ENCODE measurements around the gene REG1A. TPM values are rescaled to one million over a fixed set of nuclear protein-coding genes. Genes with fewer than 3 reads are reported as not detected.

REG1A gene
- total and polyA plus RNA-seq, 4 donors, result 0.33 to 0.98 TPM; not detected in 2

DNA sequence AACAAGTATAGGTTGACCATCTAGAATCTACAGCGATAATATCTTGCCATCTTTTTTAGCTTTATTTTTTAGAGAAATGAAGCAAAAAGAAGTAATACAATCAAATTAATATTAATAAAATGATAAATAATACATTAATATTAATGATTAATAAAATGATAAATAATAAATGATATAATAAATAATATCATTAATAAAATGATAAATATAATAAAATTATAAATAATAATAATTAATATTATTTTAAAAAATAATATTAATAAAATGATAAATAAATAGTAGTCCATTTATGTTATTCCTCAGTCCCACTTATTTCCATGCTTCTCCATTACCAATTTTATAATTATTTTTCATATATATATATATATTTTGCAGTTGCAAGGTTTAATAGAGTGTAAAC lies 42.5 kb downstream of the REG1A start:
- no peak for TF ChIP-seq ZBTB33 (IDR thresholded peaks at IDR 0.05)
- no peak for TF ChIP-seq SP1 (IDR thresholded peaks at IDR 0.05)
- no peak for TF ChIP-seq GABPA (IDR thresholded peaks at IDR 0.05 in 1 of 2, conservative IDR thresholded peaks at IDR 0.05 in 1 of 2)
- TF ChIP-seq RAD21 (IDR thresholded peaks at IDR 0.05), result no peak
- no peak for TF ChIP-seq FOXA1 (IDR thresholded peaks at IDR 0.05)
- no peak for TF ChIP-seq FOXA2 (IDR thresholded peaks at IDR 0.05)
- TF ChIP-seq NR2F2 (IDR thresholded peaks at IDR 0.05), result no peak
- TF ChIP-seq EGR1 (IDR thresholded peaks at IDR 0.05; ENCODE audit: low read depth in 2 of 2), result no peak
- no peak for TF ChIP-seq ATF3 (IDR thresholded peaks at IDR 0.05)
- TF ChIP-seq, protein P1, sequence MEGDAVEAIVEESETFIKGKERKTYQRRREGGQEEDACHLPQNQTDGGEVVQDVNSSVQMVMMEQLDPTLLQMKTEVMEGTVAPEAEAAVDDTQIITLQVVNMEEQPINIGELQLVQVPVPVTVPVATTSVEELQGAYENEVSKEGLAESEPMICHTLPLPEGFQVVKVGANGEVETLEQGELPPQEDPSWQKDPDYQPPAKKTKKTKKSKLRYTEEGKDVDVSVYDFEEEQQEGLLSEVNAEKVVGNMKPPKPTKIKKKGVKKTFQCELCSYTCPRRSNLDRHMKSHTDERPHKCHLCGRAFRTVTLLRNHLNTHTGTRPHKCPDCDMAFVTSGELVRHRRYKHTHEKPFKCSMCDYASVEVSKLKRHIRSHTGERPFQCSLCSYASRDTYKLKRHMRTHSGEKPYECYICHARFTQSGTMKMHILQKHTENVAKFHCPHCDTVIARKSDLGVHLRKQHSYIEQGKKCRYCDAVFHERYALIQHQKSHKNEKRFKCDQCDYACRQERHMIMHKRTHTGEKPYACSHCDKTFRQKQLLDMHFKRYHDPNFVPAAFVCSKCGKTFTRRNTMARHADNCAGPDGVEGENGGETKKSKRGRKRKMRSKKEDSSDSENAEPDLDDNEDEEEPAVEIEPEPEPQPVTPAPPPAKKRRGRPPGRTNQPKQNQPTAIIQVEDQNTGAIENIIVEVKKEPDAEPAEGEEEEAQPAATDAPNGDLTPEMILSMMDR (IDR thresholded peaks at IDR 0.05; ENCODE audit: low read depth, low read length, missing input control), result no peak
- no peak for TF ChIP-seq REST (IDR thresholded peaks at IDR 0.05)
- TF ChIP-seq YY1 (IDR thresholded peaks at IDR 0.05), result no peak
- no peak for TF ChIP-seq TAF1 (conservative IDR thresholded peaks at IDR 0.05)
- no peak for TF ChIP-seq HNF4G (IDR thresholded peaks at IDR 0.05)
- no peak for TF ChIP-seq JUND (IDR thresholded peaks at IDR 0.05)
- no peak for TF ChIP-seq HNF4A (conservative IDR thresholded peaks at IDR 0.05)
- WGBS, result 97% methylated on average over 1 of the region's 1 CpG
- Histone ChIP-seq H3K9ac (ENCODE audit: low read depth in 1 of 2, low read length in 2 of 2) (no peak overlapping the region), H3K27ac (ENCODE audit: low read depth in 1 of 2, low read length in 2 of 2) (no peak overlapping the region), H3K4me1 (ENCODE audit: control insufficient read depth in 4 of 4, insufficient read depth in 4 of 4, low read length in 3 of 4) (no peaks in the 10 kb centered on the region), H3K36me3 (ENCODE audit: control insufficient read depth in 4 of 4, insufficient read depth in 3 of 4, low read depth in 1 of 4, low read length in 3 of 4) (no peaks in the 10 kb centered on the region), H3K9me3 (ENCODE audit: control insufficient read depth in 4 of 4, low read length in 3 of 4) (peaks cover 0 to 3% (median 0%) of the 10 kb centered on the region in 4 donors), H3K27me3 (ENCODE audit: control insufficient read depth in 4 of 4, insufficient read depth in 4 of 4, low read length in 3 of 4) (no peaks in the 10 kb centered on the region), H3K4me3 (ENCODE audit: low read depth in 1 of 3, low read length in 3 of 3) (no peak overlapping the region)
- DNase-seq (ENCODE audit: low spot score), result no peak

DNA sequence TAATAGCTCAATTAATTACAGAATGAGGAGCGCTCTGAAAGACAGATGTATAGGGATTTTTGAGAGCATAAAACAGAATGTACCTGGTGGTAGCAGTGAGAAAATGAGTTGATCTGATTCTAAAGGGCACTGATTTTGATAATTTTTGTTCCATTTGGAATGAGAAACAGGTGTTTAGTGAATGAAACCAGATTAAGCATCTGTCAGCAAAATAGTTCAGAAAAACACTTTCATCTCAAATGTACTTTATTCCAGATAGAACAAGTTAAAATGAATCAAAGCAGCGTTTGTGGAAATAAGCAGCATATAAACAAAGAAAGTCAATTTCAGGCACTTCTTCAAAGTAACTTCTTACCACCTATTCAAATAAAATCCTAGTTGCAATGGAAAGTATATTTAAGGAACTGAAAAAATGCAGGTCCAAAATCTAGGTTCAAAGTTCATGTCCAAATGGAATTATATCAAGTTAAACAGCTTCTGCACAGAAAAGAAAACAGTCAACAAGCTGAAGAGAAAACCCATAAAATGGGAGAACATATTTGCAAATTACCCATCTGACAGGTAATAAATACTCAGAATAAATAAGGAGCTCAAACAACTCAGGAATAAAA lies 51.2 kb downstream of the REG1A start:
- no peak for TF ChIP-seq NR2F2 (IDR thresholded peaks at IDR 0.05)
- TF ChIP-seq HNF4G (IDR thresholded peaks at IDR 0.05), result no peak
- no peak for TF ChIP-seq EGR1 (IDR thresholded peaks at IDR 0.05; ENCODE audit: low read depth in 2 of 2)
- TF ChIP-seq GABPA (IDR thresholded peaks at IDR 0.05 in 1 of 2, conservative IDR thresholded peaks at IDR 0.05 in 1 of 2), result no peak
- TF ChIP-seq SP1 (IDR thresholded peaks at IDR 0.05), result no peak
- no peak for TF ChIP-seq RAD21 (IDR thresholded peaks at IDR 0.05)
- TF ChIP-seq TAF1 (conservative IDR thresholded peaks at IDR 0.05), result no peak
- TF ChIP-seq RXRA (IDR thresholded peaks at IDR 0.05), result no peak
- no peak for TF ChIP-seq FOXA2 (IDR thresholded peaks at IDR 0.05)
- TF ChIP-seq, protein P1 (IDR thresholded peaks at IDR 0.05; ENCODE audit: low read depth, low read length, missing input control), result no peak
- TF ChIP-seq JUND (IDR thresholded peaks at IDR 0.05), result no peak
- Histone ChIP-seq H3K27ac (ENCODE audit: low read depth in 1 of 2, low read length in 2 of 2) (no peak overlapping the region), H3K9me3 (ENCODE audit: control insufficient read depth in 4 of 4, low read length in 3 of 4) (peaks cover 0 to 3% (median 0%) of the 10 kb centered on the region in 4 donors), H3K4me3 (ENCODE audit: low read depth in 1 of 3, low read length in 3 of 3) (no peak overlapping the region), H3K36me3 (ENCODE audit: control insufficient read depth in 4 of 4, insufficient read depth in 3 of 4, low read depth in 1 of 4, low read length in 3 of 4) (no peaks in the 10 kb centered on the region), H3K27me3 (ENCODE audit: control insufficient read depth in 4 of 4, insufficient read depth in 4 of 4, low read length in 3 of 4) (no peaks in the 10 kb centered on the region), H3K9ac (ENCODE audit: low read depth in 1 of 2, low read length in 2 of 2) (no peak overlapping the region), H3K4me1 (ENCODE audit: control insufficient read depth in 4 of 4, insufficient read depth in 4 of 4, low read length in 3 of 4) (no peaks in the 10 kb centered on the region)
- DNase-seq (ENCODE audit: low spot score), result no peak
- WGBS, result 67% methylated on average over 2 of the region's 2 CpGs
